Tibial artery (tissue), 4 donors: ENCODE measurements around the gene MYH13.

Experiments
- DNase-seq, 2 donors: peaks; one replicate each; pipeline ENCODE4 v3.0.0-alpha.2; 2019
- H3K27ac ChIP-seq, 2 donors: fragments of 200-600 bp; sonication (generic) in 1 of 2; 1 replicate in 1 of 2; 2 replicates in 1 of 2; pipeline ENCODE4 v1.5.1; 2018 to 2019; ENCODE audit warnings: mild to moderate bottlenecking in 1 of 2
- H3K27me3 ChIP-seq, 2 donors: fragments of 200-600 bp; sonication (generic) in 1 of 2; one replicate each; pipeline versions ENCODE4 v1.5.1 to v1.6.0; 2016 to 2019
- H3K36me3 ChIP-seq, 3 donors: fragments of 200-600 bp; sonication (generic) in 2 of 3; one replicate each; pipeline ENCODE4 v1.5.1; 2016 to 2019; ENCODE audit warnings: mild to moderate bottlenecking in 2 of 3
- H3K4me1 ChIP-seq, 4 donors: fragments of 200-600 bp; sonication (generic) in 2 of 4; 1 replicate in 3 of 4; 2 replicates in 1 of 4; pipeline ENCODE4 v1.5.1; 2016 to 2019
- H3K4me3 ChIP-seq, 2 donors: fragments of 200-600 bp; sonication (generic) in 1 of 2; 1 replicate in 1 of 2; 2 replicates in 1 of 2; pipeline ENCODE4 v1.5.1; 2018 to 2019; ENCODE audit warnings: mild to moderate bottlenecking in 2 of 2
- H3K9me3 ChIP-seq, 3 donors: fragments of 200-600 bp; sonication (generic) in 1 of 3; one replicate each; pipeline ENCODE4 v1.5.1; 2016 to 2019
- CTCF ChIP-seq, 2 experiments: fragments of 200-600 bp in 1 of 2; fragments of 450-650 bp in 1 of 2; IDR thresholded peaks; one replicate each; pipeline ENCODE4 v1.5.1; 2017 to 2019; ENCODE audit warnings: antibody characterized with exemption in 2 of 2, mild to moderate bottlenecking in 1 of 2, moderate library complexity in 1 of 2
- intact Hi-C: fragments of 100-400 bp; cut with DNase I; formaldehyde crosslinking; loops from one replicate; pipeline ENCODE4 v1.15.0; 2023; ENCODE audit warnings: low total_unique reads

The MYH13 gene

GRCh38 chr17:10313037-10313672 lies 59.7 kb downstream of the MYH13 start:
- Histone ChIP-seq H3K36me3 (no peaks in the 10 kb centered on the region), H3K27ac (no peak overlapping the region), H3K4me1 (no peaks in the 10 kb centered on the region), H3K27me3 (peaks cover 0 to 2% of the 10 kb centered on the region in 2 donors), H3K4me3 (no peak overlapping the region), H3K9me3 (no peaks in the 10 kb centered on the region)
- TF ChIP-seq CTCF (IDR thresholded peaks at IDR 0.05) = no peak
- no peak for DNase-seq
- intact Hi-C loops = no loop called here

GRCh38 chr17:10311131-10311530 lies 61.7 kb downstream of the MYH13 start:
- H3K9me3 ChIP-seq = no peaks in the 10 kb centered on the region

GRCh38 chr17:10309003-10309974 lies 63.5 kb downstream of the MYH13 start:
- no peak for DNase-seq
- Histone ChIP-seq H3K9me3 (no peaks in the 10 kb centered on the region), H3K4me3 (no peak overlapping the region), H3K36me3 (no peaks in the 10 kb centered on the region), H3K27me3 (no peaks in the 10 kb centered on the region), H3K27ac (no peak overlapping the region), H3K4me1 (no peaks in the 10 kb centered on the region)
- TF ChIP-seq CTCF (IDR thresholded peaks at IDR 0.05) = no peak
- intact Hi-C loops = no loop called here

More at GRCh38 chr17:10311131-10311530, 61.7 kb downstream of the MYH13 start:
- no peak overlapping the region for H3K4me3 ChIP-seq
- no peaks in the 10 kb centered on the region for H3K4me1 ChIP-seq
- DNase-seq = no peak
- no peak for TF ChIP-seq CTCF (IDR thresholded peaks at IDR 0.05)
- intact Hi-C loops = no loop called here
- peaks cover 0 to 2% of the 10 kb centered on the region in 2 donors for H3K27me3 ChIP-seq
- H3K36me3 ChIP-seq = no peaks in the 10 kb centered on the region
- no peak overlapping the region for H3K27ac ChIP-seq

- Histone ChIP-seq H3K4me1 (no peaks in the 10 kb centered on the region), H3K9me3 (no peaks in the 10 kb centered on the region), H3K4me3 (no peak overlapping the region), H3K27me3 (no peaks in the 10 kb centered on the region), H3K27ac (no peak overlapping the region), H3K36me3 (no peaks in the 10 kb centered on the region)
- no peak for TF ChIP-seq CTCF (IDR thresholded peaks at IDR 0.05)
- intact Hi-C loops = no loop called here
- DNase-seq = no peak
These were observed 66.2 kb downstream of the MYH13 start for GRCh38 chr17:10306585-10306984.

GRCh38 chr17:10305398-10305797 lies 67.4 kb downstream of the MYH13 start:
- Histone ChIP-seq H3K4me3 (no peak overlapping the region), H3K4me1 (no peaks in the 10 kb centered on the region), H3K27ac (no peak overlapping the region), H3K9me3 (no peaks in the 10 kb centered on the region), H3K27me3 (no peaks in the 10 kb centered on the region), H3K36me3 (no peaks in the 10 kb centered on the region)
- no peak for DNase-seq
- intact Hi-C loops = no loop called here
- no peak for TF ChIP-seq CTCF (IDR thresholded peaks at IDR 0.05)
